GM18951 (cell line): ENCODE data around the gene RCSD1.
"Not testable (repeated sequence)": the region's sequence is repeated elsewhere in the genome, so short reads cannot be mapped to it uniquely, and the experiment has no call there.

Experiments used
- POLR2A ChIP-seq: IDR thresholded peaks from 4 replicates; pipeline ENCODE4 v1.6.1; 2011; ENCODE audit warnings: mild to moderate bottlenecking; ENCODE audit not compliant: insufficient read length, insufficient read depth; ENCODE audit errors: extremely low read depth
- in situ Hi-C: fragments of 300-500 bp; cut with MboI; formaldehyde crosslinking; loops from one replicate; pipeline ENCODE4 v1.12.0; 2022; ENCODE audit warnings: low sequenced_read_pairs, mixed read lengths, inconsistent platforms; ENCODE audit not compliant: unreplicated experiment

The RCSD1 gene

GRCh38 chr1:167715157-167715999, 85.3 kb downstream of the RCSD1 start:
- no peak for TF ChIP-seq POLR2A
- in situ Hi-C loops = no loop called here

GRCh38 chr1:167716000-167716271, 85.9 kb downstream of the RCSD1 start:
- TF ChIP-seq POLR2A = no peak
- in situ Hi-C loops = no loop called here

GRCh38 chr1:167717351-167717750, 87.3 kb downstream of the RCSD1 start:
- in situ Hi-C loops = no loop called here
- no peak for TF ChIP-seq POLR2A

GRCh38 chr1:167718914-167719691, 89.1 kb downstream of the RCSD1 start:
- in situ Hi-C loops = no loop called here
- TF ChIP-seq POLR2A = no peak

- in situ Hi-C loops = not testable (repeated sequence)
Observed at GRCh38 chr1:167719715-167720421, 89.8 kb downstream of the RCSD1 start.

GRCh38 chr1:167720965-167721616, 91.1 kb downstream of the RCSD1 start:
- TF ChIP-seq POLR2A = no peak
- in situ Hi-C loops = no loop called here

GRCh38 chr1:167721617-167722151, 91.7 kb downstream of the RCSD1 start, which contains the start of gene MPZL1:
Gene MPZL1, plus strand, starts transcription at chr1:167721982. Its CDS starts 170 bp downstream, at chr1:167722152.
- in situ Hi-C loops = no loop called here
- TF ChIP-seq POLR2A = peak; percentile 73

GRCh38 chr1:167722152-167722869, 92.3 kb downstream of the RCSD1 start:
- no peak for TF ChIP-seq POLR2A
- in situ Hi-C loops = no loop called here

- TF ChIP-seq POLR2A = no peak
- in situ Hi-C loops = no loop called here
Observed at GRCh38 chr1:167722870-167723251, 92.8 kb downstream of the RCSD1 start.

GRCh38 chr1:167723707-167724323, 93.8 kb downstream of the RCSD1 start:
- no peak for TF ChIP-seq POLR2A
- in situ Hi-C loops = no loop called here

- in situ Hi-C loops = no loop called here
- no peak for TF ChIP-seq POLR2A
Observed at GRCh38 chr1:167726008-167726407, 96.0 kb downstream of the RCSD1 start.
